GM18519 (cell line): ENCODE results near the gene CLMN.

Experiments used
- ATAC-seq: cut with Tn5 transposase; IDR thresholded peaks from one replicate; pipeline ENCODE4 v1.9.1; 2021; ENCODE audit warnings: mild to moderate bottlenecking, moderate library complexity; ENCODE audit not compliant: unreplicated experiment, low FRiP score

The CLMN gene

GRCh38 chr14:95346266-95346665 lies 26.6 kb upstream of the CLMN start:
- no peak for ATAC-seq

GRCh38 chr14:95345032-95345431 lies 25.3 kb upstream of the CLMN start:
- ATAC-seq, result no peak

DNA sequence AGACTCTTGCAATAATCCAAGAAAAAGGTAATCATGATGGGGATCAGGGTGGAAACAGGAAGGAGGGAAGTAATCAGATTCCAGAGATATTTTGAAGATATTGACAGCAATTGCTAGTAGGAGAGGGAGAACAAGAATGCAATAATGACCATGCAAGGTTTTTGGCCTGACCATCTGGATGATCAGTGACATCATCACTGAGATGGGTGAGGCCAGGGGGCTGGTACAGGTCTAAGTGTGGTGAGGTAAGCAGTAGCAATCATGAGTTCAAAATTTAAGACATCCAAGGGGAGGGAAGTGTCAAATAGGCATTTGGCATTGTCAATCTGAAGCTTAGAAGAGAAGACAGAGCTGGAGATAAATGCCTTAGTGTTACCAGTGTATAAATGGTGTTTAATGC lies 24.8 kb upstream of the CLMN start:
- no peak for ATAC-seq

DNA sequence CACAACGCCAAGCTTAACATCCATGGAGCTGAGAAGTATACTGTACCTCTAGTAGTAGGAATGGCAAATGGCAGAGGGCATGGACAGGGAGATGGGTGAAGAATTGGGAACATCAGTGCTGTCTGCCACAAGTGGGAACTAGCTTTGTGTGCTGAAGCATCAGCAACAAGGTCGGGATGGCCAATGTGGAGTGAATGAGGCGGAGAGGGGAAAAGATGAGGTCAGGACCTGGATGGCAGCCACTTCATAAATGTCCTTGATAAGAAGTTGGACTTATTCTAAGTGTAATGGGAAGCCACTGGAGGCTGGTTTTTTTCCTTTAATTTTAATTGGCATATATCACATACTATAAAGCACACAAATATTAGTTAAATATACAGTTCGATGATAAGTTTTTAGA lies 21.9 kb upstream of the CLMN start:
- no peak for ATAC-seq

GRCh38 chr14:95341115-95341514 lies 21.4 kb upstream of the CLMN start:
- no peak for ATAC-seq

GRCh38 chr14:95340201-95340697 lies 20.5 kb upstream of the CLMN start:
- ATAC-seq, result no peak

- ATAC-seq, result no peak
Observed at GRCh38 chr14:95339301-95339865, 19.7 kb upstream of the CLMN start.

DNA sequence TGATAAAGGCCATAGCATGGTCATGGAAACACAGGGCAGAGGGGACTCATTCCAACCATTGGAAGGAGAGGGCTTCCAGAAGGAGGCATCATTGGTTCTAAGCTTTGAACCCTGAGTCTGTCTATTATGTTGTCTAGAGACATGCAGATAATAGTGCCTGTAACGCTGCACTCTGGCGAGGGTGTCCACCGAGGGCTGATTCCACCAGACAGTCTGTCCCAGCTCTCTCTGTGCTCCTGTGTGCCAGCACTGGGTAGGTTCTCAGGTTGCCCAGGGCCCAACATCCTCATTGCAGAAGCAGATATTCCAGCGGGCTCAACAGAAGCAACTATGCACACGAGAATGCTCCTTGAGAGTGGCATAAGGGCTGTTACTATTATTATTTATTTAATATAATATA lies 18.7 kb upstream of the CLMN start:
- ATAC-seq, result no peak

DNA sequence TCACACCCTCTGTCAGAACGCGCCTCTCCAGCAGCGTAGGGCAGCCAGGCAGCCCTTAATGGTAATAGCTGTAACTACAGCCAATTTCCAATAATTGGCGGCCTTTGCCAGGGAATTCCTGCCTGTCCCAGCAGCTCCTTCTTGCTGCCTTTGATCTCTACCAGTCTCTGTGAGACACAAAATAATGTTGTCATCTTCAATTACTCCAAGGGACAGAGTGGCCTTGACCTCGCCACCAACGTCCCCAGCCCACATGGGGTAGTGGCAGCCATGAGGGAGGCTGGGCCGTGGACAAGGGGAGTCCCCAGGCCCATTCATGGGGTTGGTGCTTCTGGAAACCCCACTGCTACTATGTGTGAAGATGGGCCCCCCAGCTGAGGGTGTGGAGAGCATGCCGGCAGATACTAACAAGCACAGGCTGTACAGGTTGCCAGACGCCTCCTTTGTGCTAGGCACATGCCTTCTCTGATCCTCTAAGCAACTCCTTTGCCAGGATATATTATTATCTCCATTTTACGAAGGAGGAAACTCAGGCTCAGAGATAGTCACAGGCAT lies 17.4 kb upstream of the CLMN start:
- ATAC-seq, result no peak

DNA sequence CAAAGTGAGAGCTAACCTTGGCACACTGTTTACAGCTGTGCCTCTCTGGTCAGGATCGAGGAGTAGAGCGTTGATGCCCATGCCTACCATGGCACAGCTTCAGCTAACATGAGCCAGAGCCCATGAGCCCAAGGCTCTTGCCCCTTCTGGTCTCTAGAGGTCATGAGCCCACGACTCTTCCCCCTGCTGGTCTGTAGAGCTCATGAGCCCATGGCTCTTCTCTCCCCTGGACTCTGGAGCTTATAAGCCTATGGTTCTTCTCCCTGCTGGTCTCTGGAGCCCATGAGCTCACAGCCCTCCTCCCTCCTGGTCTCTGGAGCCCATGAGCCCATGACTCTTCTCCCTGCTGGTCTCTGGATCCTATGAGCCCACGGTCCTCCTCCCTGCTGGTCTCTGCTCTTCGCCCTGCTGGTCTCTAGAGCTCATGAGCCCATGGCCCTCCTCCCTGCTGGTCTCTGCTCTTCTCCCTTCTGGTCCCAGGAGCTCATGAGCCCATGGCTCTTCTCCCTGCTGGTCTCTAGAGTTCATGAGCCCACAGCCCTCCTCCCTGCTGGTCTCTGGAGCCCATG lies 16.6 kb upstream of the CLMN start:
- ATAC-seq, result no peak

DNA sequence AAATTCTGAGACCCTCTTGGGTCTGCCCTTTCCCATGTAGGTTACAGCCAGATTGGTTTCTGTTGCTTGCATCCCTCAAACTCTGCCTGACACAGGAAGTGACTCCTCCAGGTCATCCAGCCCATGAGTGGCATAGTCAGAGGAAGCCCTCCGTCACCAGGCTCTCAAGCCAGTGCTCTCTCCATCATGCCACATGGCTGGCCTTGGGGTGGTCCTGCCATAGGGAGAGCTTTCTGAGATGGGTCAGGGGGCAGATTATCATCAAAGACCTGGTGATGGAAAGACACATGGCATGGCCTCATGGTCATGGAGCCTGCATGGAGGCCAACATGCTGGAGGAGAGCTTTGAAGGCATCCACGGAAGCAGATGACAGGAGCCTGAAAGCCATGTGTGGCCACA lies 15.4 kb upstream of the CLMN start:
- ATAC-seq, result no peak

DNA sequence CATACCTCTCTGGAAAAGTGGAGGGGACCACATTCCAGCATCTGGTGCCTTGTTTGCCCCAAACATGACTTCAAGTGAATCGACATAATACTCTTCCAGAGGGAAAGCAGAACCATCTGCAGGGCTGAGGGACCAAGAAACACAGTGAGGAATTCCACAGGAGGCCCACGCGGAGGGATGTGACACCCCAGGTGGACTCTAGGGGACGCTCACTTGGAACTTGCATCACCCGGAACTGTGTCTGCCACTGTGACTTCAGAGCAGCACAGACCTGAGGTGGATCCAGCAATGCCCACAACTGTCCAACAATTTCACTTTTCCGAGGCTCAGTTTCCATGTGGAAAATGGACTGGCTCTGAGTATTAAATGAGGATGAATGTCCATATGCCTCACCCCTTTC lies 14.3 kb upstream of the CLMN start:
- no peak for ATAC-seq

DNA sequence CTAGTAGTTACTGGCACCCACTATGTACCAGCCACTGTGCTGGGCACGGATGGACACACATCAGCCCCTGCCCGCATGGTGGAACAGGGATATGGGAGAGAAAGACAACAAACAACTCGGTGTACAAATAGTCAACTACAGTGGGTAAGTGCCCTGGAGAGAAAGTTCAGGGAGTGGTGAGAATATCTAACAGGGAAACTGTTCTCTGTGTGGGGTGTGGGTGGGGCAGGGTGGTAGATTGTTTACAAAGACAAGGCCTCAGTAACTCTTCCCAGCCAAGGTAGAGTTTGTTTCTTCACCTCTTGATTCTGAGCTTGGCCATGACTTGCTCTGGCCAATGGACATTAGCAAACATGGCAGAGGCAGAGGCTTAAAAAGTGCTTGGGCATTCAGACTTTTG lies 12.9 kb upstream of the CLMN start:
- ATAC-seq, result no peak

- ATAC-seq, result no peak
Observed at GRCh38 chr14:95331708-95332408, 12.2 kb upstream of the CLMN start.

GRCh38 chr14:95330591-95331370 lies 11.1 kb upstream of the CLMN start:
- ATAC-seq, result no peak

DNA sequence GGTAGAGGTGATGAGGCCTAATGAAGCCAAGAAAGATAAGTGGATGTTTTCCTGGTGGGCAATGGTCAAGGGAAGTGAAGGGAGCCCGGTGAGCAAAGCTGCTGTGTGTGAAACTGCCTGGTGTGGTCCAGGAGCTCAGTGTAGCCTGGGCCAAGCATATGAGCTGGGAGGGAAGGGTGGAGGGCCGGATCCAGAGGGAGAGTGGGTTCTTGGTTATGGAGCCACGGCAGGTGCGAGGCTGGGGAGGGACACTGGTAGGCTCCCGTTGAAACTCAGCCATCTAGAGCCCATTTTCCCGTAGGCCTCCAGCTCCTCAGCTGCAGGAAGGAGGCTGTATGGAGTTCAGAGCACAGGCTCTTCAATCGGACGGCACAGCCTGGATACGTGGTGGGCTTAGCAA lies 10.2 kb upstream of the CLMN start:
- no peak for ATAC-seq

GRCh38 chr14:95328729-95329503 lies 9.2 kb upstream of the CLMN start:
- no peak for ATAC-seq

GRCh38 chr14:95327558-95328374 lies 8.1 kb upstream of the CLMN start:
- peak; percentile 88 for ATAC-seq

DNA sequence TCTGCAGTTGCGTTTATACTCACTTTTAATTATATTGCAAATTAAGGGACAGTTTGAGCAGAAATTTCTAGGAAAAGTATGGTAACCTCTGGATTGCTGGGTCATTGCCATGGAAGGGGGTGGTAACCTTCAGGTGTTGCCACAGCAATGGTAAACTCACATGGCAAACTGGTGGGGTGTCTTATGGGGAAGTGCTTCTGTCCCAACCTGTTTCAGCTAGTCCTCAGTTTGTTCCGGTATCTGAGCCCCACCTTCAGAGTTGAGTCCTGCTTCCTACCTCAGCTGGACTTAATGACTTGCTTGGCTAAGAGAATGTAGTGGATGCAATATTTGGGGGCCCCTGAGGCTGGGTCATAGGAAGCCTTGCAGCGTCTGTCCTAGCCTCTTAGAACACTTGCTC lies 7.3 kb upstream of the CLMN start:
- ATAC-seq, result no peak
